ENCODE results near the gene MFN2.

MFN2 gene

DNA sequence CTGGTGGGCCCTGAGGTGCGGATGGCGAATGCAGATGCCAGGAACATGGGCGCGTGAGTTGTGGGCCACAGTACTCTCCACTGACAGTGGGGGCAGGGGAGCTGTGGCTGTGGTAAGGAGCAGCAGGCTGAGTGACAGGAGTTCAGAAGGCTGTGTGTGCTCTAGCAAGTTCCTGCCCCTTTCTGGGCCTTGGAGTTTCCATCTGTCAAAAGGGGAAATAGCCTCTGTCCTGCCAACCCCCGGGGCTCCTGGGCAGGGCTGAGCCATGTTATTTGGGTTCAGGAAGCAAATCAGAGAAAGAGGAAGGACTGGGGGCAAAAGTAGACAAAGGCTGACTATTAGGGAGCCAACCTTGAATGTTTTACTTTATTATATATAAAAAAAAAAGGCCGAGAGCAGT lies 19.5 kb upstream of the MFN2 start:
- DNase-seq = no peak

GRCh38 chr1:11961230-11961629 lies 19.0 kb upstream of the MFN2 start:
- DNase-seq = no peak

DNA sequence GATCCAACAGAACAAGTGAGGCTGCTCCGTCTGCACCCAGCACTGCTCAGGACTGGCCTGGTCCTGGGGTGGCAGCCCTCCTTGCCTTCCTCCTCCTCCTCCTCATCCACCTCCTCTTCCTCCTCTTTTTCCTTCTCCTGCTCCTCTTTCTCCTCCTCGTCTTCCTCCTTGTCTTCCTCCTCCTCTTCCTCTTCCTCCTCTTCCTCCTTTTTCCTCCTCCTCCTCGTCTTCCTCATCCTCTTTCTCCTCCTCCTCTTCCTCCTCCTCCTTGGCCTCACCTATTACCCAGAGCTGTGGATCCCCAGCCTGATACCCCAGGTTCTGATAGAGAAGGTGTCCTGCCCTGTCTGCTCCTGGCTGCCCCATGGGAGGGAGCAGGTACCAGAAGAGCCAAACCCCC lies 16.6 kb upstream of the MFN2 start:
- no peak for DNase-seq

DNA sequence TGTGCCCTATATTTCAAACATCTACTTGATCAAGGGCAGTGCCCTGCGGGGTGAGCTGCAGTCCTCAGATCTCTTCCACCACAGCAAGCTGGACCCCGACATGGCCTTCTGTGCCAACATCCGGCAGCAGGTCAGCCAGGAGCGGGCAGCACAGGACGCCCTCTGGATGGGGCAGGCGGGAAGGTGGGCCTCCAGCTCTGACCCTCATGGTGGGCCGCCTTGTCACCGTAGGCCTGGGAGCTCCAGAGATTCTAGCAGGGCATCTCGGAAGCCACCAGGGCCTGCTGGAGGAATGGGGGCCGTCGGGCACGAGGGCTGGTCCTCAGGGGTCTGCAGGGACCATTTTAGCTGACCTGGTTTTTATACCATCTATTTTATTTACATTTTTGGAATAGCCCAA lies 15.6 kb upstream of the MFN2 start:
- no peak for DNase-seq

DNA sequence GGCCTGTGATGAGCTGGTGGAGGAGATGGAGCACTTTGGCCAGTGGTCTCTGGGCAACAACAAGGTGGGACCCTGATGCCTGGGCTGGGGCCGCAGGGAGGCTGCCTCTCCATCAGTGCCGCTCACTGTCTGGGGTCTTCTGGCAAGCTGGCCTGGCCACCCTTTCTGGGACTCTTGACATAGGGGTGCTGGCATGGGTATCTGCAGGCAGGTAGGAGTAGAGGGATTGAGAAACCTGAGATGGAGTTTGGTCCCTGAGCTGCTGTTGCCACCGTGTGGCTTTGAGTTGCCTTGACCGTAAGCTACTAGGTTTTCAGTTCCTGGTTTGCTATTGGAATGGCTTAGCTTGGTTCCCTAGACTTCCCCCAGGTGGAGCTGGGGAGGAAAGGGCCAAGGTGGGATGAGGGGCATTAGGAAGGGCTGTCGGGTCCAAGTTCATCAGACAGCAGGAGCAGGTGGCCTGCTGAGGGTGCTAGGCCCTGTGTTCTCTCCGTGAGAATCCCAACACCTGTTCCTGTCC lies 13.2 kb upstream of the MFN2 start:
- DNase-seq = peak; percentile 59

DNA sequence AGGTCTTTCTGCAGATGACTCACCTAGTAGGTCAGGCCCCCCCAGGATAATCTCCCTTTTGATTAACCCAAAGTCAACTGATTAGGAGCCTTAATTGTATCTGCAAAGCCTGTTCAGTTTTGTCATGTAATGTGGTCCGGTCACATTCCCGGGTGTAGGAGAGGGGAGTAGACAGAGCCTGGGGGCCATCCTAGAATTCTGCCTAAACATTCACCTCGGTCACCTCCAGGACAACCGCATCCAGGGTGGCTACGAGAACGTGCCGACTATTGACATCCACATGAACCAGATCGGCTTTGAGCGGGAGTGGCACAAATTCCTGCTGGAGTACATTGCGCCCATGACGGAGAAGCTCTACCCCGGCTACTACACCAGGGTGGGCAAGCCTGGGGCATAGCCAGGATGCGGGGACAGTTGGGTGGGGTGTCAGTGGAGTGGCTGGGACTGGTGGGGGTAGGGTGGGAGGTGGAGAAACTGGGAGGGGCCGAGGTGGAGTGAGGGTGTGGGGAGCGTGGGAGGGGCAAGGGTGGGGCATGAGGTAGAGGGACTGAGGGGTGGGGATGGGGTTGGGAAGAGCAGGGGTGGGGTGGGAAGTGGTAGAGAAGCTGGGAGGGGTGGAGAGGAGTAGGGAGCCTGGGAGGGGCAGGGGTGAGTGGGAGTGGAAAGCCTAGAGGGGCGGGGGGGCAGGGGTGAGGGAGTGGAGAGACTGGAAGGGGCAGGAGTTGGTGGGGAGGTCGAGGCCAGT lies 9.6 kb upstream of the MFN2 start:
- no peak for DNase-seq

GRCh38 chr1:11977625-11978024 lies 2.6 kb upstream of the MFN2 start:
- no peak for DNase-seq

- DNase-seq = no peak
Measured at GRCh38 chr1:11978301-11978700, 1.9 kb upstream of the MFN2 start.

DNA sequence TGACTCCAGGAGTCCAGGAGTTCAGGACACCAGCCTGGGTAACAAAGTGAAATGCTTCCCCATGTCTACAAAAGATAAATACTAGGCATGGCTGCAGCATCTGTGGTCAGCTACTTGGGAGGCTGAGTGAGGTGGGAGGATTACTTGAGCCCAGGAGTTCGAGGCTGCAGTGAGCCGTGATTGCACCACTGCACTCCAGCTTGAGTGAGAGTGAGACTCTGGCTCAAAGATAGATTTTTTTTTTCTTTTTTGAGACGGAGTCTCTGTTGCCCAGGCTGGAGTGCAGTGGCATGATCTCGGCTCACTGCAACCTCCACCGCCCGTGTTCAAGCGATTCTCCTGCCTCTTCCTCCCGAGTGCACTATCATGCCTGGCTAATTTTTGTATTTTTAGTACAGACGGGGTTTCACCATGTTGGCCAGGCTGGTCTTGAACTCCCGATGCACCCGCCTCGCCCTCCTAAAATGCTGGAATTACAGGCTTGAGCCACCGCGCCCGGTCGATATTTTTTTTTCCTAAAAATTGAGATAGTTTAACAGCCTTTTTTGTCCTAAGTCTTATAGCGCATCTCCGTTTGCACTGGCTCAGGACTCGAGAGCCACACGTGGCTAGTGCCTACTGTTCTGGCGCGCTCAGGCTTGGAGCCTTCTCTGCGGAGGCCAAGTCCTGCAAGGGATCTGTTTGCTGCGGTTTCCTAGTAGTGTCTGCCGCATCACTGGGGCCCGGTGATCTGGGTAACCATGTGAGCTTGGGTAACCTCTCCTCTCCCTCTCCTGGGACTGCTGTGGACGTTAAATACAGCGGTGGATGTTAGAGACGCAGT lies 1.0 kb upstream of the MFN2 start:
- peak; percentile 57 for DNase-seq

- no peak for DNase-seq
Measured at GRCh38 chr1:11980676-11980972, 380 bp downstream of the MFN2 start.

DNA sequence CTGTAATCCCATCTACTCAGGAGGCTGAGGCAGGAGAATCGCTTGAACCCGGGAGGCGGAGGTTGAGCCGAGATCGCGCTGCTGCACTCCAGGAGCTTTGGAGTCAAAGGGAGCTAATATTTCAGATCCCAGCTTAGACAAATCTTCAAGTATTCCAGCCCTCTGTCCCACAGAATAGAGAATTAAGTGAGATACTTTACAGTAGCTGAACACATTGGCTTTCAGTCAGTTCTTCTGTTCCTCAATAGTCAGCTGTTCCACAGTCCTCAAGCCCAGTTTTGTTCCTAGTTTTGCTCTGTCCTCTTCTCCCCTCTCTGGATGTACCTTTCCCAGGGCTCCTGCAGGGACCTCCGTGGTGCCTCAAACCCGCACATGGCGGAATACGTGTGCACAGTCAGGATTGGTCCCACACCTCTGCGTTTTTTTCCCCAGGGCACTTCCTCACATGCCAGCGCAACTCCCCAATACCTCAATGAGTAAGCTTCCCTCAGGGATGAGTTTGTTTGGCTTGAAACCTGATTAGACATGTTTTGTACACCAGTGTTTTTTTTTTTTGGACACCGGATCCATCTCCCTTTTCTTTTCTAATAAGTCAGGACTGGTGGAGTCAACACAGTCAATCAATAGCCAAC lies 1.2 kb downstream of the MFN2 start:
- no peak for DNase-seq

DNA sequence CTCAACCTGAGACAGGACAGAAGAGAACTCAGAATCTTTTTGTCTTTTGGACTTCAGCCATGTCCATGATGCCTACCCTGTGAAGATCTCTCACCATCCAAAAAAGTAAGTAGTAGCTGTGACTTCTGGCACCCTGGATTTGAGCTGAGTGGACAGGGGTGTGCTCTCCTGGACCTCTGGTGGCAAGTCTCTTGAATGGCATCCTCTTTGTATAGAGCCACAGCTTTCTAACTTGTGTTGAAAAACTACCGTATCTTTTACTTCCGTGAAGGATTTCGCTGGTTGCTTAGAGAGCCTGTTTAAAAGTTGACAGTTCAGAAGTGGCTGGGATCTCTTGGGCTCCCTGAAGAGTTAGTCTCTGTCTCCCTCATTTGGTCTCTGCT lies 1.8 kb downstream of the MFN2 start:
- no peak for DNase-seq

DNA sequence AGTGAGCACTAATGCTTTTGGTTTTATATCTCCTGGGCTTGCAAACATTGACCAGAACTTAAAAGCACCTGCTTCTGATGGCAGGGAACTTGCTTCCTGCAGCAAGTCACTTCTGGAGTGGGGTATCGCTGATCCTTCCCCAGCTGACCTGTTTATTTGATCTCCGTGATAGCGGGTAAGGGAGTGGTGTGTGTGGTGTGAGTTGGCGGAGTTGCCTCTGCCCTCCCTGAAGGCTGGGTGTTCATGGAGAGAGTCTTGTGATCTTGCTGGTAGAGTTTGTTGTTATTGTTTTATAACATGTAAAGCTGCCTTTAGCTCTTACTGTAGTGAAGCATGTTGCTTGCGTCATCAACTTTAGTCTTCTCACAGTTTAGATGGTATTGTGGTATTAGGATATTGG lies 3.9 kb downstream of the MFN2 start:
- no peak for DNase-seq

DNA sequence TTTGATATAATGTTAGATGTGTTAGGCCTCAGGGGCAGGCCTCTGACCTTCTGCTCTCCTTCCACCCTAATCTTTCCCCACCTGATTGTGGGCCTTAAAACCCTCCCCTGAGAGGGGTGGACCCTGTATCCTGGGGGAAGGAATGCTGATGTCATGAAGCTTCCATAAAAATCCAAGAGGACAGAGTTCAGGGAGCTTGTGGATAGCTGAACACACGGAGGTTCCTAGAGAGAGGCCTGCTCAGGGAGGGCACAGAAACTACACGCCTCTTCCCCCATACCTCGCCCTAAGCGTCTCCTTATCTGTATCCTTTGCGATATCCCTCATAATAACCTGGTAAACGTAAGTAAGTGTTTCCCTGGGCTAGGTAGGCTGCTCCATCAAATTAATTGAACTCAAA lies 4.3 kb downstream of the MFN2 start:
- no peak for DNase-seq

DNA sequence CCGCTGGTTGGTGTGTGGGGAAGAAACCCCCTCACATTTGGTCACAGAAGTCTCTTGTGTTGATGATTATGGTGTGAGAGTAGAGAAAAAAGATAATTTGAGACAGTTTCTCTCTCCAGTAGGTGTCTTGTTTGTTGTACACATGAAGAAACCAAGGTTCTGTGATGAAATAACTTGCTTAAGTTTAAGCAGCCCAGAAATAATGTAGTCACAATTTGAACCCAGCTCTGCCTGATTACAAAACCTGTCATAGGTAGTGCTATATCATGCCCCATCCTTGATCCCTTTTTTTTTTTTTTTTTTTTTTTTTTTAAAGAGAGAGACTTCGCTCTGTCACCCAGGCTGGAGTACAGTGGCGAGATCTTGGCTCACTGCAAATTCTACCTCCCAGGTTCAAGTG lies 4.9 kb downstream of the MFN2 start:
- no peak for DNase-seq

GRCh38 chr1:11985851-11986250 lies 5.6 kb downstream of the MFN2 start:
- no peak for DNase-seq

DNA sequence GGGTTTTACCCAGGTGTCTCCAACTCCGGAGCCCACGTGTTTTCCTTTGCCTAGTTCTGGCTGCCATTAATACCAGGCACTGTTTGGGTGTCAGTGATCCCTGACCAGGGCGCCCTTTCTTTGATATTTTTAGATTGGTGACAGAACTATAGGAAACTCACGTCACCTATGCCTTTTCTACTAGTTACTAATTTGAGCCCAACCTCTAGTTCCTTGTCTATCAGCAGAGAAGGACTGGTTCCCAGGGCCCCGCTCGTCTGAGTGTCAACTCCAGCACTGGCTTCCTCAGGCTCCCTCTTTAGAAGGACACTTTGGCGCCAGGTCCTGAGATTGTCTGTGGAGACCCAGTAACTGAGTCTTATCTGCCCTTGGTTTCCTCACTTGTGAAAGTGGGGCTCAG lies 9.4 kb downstream of the MFN2 start:
- DNase-seq = no peak

DNA sequence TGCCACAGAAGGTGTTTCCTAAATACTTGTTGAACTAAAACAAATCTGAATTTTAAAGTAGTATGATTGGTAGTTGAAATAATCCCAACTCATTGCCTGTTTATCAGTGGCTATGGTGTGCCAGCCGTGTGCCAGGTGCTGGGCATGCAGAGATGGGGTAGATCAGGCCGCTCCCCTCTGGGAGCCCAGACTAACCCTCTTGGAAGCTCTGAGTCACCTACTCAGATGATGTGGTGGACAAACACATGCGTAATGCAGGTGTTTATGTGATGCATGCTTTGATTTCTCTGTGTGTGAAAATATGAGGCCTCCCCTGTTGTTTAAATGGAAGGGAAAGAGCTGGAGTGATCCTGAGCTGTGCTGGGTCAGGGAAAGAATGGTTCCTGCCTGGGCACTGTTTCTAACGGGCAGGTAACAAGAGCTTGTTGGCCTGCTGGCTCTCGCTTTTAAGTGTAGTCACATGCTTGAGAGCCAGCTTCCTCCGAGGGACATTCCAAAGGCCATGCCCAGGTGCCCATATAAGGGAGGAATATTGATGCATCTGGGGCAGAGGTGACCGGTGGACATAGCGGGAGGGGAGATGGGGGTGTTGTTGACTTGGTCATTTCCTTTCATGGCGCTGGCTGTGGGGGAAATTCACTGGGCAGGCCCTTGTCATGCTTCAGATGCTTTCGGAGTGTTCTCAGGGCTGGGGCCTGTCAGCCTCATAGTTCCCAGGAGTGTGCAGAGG lies 10.2 kb downstream of the MFN2 start:
- no peak for DNase-seq

- no peak for DNase-seq
Measured at GRCh38 chr1:11991969-11992676, 11.9 kb downstream of the MFN2 start.

- no peak for DNase-seq
Measured at GRCh38 chr1:11997081-11997850, 17.0 kb downstream of the MFN2 start.

GRCh38 chr1:11998636-11999035 lies 18.4 kb downstream of the MFN2 start:
- DNase-seq = no peak

GRCh38 chr1:11999236-11999635 lies 19.0 kb downstream of the MFN2 start:
- no peak for DNase-seq

All from NCI-H2107 (cell line).